GM12873 (cell line): ENCODE measurements around the gene FAM13A.

Experiments
- TF ChIP-seq, protein P1 (sequence below): IDR thresholded peaks from 2 replicates; pipeline ENCODE4 v1.5.1; 2012; ENCODE audit warnings: low read depth, mild to moderate bottlenecking, moderate library complexity, low read length, control low read depth; ENCODE audit not compliant: insufficient read depth; ENCODE audit errors: missing control alignments

FAM13A gene

DNA sequence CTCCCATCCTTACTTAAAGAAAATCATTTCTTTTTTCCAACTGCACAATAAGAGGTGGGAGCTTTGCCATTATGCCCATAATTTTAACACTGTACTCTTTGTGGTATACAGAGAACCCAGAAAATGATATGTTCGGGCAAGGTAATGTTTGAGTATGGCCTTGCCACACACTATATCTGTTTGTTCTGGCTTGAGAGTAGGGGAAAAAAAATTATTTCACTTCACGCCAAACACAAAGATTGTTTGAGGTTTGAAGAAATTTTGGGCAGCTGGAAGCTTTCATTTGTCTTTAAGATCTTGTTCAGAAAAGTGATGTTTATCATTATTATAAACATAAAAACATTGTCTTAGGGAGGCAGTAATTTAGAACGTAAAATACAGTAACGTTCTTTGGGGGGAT, 244.0 kb downstream of the FAM13A start:
- TF ChIP-seq, protein P1, sequence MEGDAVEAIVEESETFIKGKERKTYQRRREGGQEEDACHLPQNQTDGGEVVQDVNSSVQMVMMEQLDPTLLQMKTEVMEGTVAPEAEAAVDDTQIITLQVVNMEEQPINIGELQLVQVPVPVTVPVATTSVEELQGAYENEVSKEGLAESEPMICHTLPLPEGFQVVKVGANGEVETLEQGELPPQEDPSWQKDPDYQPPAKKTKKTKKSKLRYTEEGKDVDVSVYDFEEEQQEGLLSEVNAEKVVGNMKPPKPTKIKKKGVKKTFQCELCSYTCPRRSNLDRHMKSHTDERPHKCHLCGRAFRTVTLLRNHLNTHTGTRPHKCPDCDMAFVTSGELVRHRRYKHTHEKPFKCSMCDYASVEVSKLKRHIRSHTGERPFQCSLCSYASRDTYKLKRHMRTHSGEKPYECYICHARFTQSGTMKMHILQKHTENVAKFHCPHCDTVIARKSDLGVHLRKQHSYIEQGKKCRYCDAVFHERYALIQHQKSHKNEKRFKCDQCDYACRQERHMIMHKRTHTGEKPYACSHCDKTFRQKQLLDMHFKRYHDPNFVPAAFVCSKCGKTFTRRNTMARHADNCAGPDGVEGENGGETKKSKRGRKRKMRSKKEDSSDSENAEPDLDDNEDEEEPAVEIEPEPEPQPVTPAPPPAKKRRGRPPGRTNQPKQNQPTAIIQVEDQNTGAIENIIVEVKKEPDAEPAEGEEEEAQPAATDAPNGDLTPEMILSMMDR: no peak

DNA sequence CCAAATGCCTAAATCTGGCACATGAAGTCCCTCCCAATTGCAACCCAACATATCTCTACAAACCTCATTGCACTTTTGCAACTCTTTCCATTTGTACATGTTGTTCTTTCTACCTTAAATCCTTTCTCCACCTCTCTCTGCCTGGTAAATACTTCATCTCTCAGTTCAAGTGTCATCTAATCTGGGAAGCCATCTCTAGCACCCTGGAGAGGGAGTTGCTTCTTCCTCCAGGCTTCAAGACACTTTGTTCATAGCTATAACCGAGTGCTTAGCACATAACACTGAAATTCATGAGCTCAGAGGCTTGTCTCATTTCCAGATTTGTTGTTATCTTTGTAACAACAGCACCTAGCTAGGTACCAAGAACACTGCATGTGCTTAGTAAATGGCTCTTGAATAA, 244.6 kb downstream of the FAM13A start:
- TF ChIP-seq, protein P1: no peak

DNA sequence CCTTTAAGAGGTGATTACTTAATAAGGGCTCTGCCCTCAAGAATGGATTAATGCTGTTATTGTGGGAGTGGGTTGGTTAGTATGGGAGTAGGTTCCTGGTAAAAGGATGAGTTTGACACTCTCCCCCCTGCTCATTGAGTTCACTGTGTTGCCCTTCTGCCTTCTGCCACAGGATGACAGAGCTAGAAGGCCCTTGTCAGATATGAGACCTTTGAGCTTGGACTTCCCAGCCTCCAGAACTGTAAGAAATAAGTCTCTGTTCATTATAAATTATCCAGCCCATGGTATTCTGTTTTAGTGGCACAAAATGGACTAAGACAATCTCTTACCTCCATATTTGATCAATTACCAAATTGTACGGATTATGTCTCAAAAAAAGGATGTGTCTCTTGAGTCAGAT, 245.1 kb downstream of the FAM13A start:
- TF ChIP-seq, protein P1: no peak

DNA sequence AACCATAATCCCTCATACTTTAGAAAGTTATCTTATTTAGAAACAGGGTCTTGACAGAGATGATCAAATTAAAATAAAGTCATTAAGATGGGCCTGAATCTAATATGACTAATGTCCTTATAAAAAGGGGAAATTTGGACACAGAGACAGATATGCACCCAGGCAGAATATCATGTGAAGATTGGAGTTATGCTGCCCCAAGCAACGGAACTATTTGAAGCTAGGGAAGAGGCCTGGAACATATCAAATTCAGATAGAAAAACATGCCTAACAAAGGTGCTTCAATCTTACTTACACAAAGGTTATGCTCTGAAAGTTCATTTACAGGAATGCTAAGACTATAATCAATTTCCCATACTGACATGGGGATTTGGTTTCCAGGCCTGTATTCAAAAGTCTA, 246.7 kb downstream of the FAM13A start:
- TF ChIP-seq, protein P1: no peak

DNA sequence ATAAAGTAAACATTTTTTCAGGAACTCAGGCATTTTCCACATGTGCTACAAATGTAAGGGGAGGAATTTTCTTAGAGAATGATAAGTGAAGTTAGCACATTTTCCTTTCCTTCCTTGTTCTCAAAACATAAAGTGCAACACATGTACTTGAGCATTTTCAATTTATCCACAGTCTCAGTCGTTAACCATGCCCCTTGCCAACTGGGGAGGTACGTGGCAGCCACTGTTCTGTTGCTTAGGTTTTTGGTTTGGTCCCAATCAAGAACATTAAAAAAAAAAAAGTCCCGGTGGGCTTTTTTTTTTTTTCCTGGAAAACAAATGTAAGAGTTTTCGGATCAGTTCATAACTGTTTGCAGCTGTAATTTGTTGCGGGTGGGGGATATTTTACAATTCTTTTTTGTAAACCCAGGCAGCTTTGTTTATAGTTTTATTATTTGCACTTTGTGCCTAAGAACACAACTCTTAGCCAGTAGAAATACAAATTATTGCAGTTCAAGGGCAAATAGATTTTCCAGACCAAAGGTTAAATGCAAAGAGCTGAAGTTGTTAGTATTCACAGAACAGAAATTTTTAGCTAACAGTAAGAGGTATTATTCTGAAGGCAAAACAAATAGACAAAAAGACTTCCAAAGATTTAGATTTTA, 247.3 kb downstream of the FAM13A start:
- TF ChIP-seq, protein P1: no peak

DNA sequence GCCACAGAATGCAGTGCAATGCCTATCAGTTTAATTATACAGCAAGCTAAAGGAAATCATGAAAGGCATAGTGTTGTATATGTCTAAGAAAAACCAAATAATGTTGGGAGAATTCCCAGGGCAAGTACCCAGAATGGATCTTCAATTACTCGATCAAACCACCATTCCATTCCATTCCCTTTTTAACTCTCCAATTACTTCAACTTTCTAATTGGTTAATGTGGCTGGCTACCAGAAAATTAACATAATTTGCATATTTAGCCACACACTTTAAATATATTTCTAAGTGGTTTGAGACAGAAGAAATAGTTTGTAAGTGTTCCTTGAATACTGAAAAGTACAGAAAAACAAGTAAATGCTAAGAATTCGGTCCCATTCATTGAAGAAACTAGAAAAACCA, 247.9 kb downstream of the FAM13A start:
- TF ChIP-seq, protein P1: no peak

DNA sequence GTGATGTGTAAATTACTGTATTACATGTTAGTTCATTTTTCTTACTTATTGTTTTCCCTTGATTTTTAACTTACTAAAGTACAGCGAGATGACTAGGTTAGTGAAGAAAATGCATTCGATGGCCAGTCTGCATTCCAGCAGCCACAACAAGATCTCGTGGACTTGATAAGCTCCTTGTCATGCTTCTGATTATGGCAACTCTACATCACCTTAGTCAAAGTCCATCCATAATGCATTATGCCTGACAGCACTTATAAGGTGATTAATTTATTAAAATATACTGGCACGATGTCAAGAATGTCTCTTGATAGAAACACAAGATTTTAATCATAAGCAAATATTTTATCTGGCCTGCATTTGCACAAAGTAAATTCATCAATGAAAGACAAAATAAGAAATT, 249.5 kb downstream of the FAM13A start:
- TF ChIP-seq, protein P1: no peak
